CD4-positive, alpha-beta T cell treated with Interleukin-12 subunit alpha and Interleukin-12 subunit beta, for 1 hour (primary cell): ENCODE data around the gene DOCK6.

Source experiments
- DNase-seq: peaks from one replicate; pipeline ENCODE4 v3.0.0-alpha.2; 2020

DOCK6 gene

GRCh38 chr19:11273296-11273695, 11.0 kb upstream of the DOCK6 start:
- DNase-seq: no peak

- DNase-seq: no peak
These were observed 7.1 kb upstream of the DOCK6 start for GRCh38 chr19:11269408-11269807.

- DNase-seq: no peak
These were observed 6.5 kb upstream of the DOCK6 start for GRCh38 chr19:11268783-11269267.

GRCh38 chr19:11267316-11268085, 5.2 kb upstream of the DOCK6 start:
- DNase-seq: no peak

- no peak for DNase-seq
These were observed 3.5 kb upstream of the DOCK6 start for GRCh38 chr19:11265785-11266236.

GRCh38 chr19:11265177-11265784, 3.0 kb upstream of the DOCK6 start:
- DNase-seq: no peak

- DNase-seq: no peak
These were observed 2.3 kb upstream of the DOCK6 start for GRCh38 chr19:11264452-11265176.

- DNase-seq: no peak
These were observed 1.4 kb upstream of the DOCK6 start for GRCh38 chr19:11263726-11264125.

GRCh38 chr19:11261431-11261970, 823 bp downstream of the DOCK6 start:
- DNase-seq: no peak

GRCh38 chr19:11260996-11261395, 1.3 kb downstream of the DOCK6 start:
- DNase-seq: no peak

GRCh38 chr19:11257846-11258380, 4.4 kb downstream of the DOCK6 start:
- DNase-seq: no peak

- DNase-seq: no peak
These were observed 6.1 kb downstream of the DOCK6 start for GRCh38 chr19:11256189-11256588.

- no peak for DNase-seq
These were observed 7.7 kb downstream of the DOCK6 start for GRCh38 chr19:11254666-11255065.

- DNase-seq: no peak
These were observed 9.5 kb downstream of the DOCK6 start for GRCh38 chr19:11252665-11253355.

GRCh38 chr19:11251650-11252314, 10.5 kb downstream of the DOCK6 start:
- DNase-seq: no peak

- DNase-seq: no peak
These were observed 11.1 kb downstream of the DOCK6 start for GRCh38 chr19:11251217-11251616.

- no peak for DNase-seq
These were observed 13.5 kb downstream of the DOCK6 start for GRCh38 chr19:11248852-11249251.

- DNase-seq: no peak
These were observed 14.4 kb downstream of the DOCK6 start for GRCh38 chr19:11247934-11248333.

GRCh38 chr19:11247391-11247790, 14.9 kb downstream of the DOCK6 start:
- no peak for DNase-seq

GRCh38 chr19:11246941-11247340, 15.4 kb downstream of the DOCK6 start:
- DNase-seq: no peak

GRCh38 chr19:11244846-11245589, 17.3 kb downstream of the DOCK6 start:
- DNase-seq: no peak
